H1 (cell line): ENCODE results near the gene PRR35. TPM values are rescaled to one million over a fixed set of nuclear protein-coding genes. Genes with fewer than 3 reads are reported as not detected.

Experiments
- BRCA1 ChIP-seq: IDR thresholded peaks from 2 replicates; pipeline ENCODE4 v1.6.1; 2012; ENCODE audit warnings: low read depth, low read length, improper control_type of control experiment
- CBX5 ChIP-seq: fragments of 300-800, 300-1000 bp; sonication (generic); IDR thresholded peaks from 2 replicates; pipeline ENCODE4 v1.7.1; 2016; ENCODE audit warnings: antibody characterized with exemption, low read length, low read depth
- CHD7 ChIP-seq: fragments of 300-600 bp; sonication (generic); IDR thresholded peaks from 2 replicates; pipeline ENCODE4 v1.7.1; 2012; ENCODE audit warnings: low read length, moderate library complexity, mild to moderate bottlenecking, inconsistent platforms; ENCODE audit not compliant: insufficient replicate concordance
- EP300 ChIP-seq, 2 experiments: IDR thresholded peaks; 1 replicate in 1 of 2; 2 replicates in 1 of 2; pipeline ENCODE4 v1.6.1; 2011 to 2012; ENCODE audit warnings: low read depth in 2 of 2, low read length in 2 of 2, mild to moderate bottlenecking in 2 of 2, borderline replicate concordance in 1 of 2, inconsistent platforms in 1 of 2, moderate library complexity in 1 of 2
- HDAC6 ChIP-seq: IDR thresholded peaks from one replicate; pipeline ENCODE4 v1.7.1; 2012; ENCODE audit warnings: low read depth, mild to moderate bottlenecking, inconsistent platforms, low read length, moderate library complexity
- SIN3A ChIP-seq, 2 experiments: IDR thresholded peaks in 1 of 2; conservative IDR thresholded peaks in 1 of 2; 2 replicates each; pipeline ENCODE4 v1.6.1; 2011 to 2012; ENCODE audit warnings: low read length in 2 of 2, improper control_type of control experiment in 1 of 2, low read depth in 1 of 2, mild to moderate bottlenecking in 1 of 2
- TEAD4 ChIP-seq: IDR thresholded peaks from 2 replicates; pipeline ENCODE4 v1.6.1; 2012; ENCODE audit warnings: low read depth, low read length, inconsistent platforms, mixed read lengths
- USF2 ChIP-seq: IDR thresholded peaks from 2 replicates; pipeline ENCODE4 v1.6.1; 2011; ENCODE audit warnings: low read length, improper control_type of control experiment
- polyA plus RNA-seq, 7 experiments: library from polyadenylated mRNA; depleted of rRNA in 3 of 7; stranded (reverse) in 5 of 7; unstranded in 2 of 7; fragments of >200 nt in 5 of 7; fragments of 200-250 nt in 2 of 7; gene quantifications; 1 replicate in 5 of 7; 2 replicates in 1 of 7; 4 replicates in 1 of 7; pipeline versions ENCODE4 v1.2.1 to v1.2.3, GENCODE V29; 2011 to 2013; ENCODE audit warnings: missing spikeins in 2 of 7, mixed read lengths in 2 of 7
- total RNA-seq: library from RNA; stranded (reverse); fragmentation: NEBNext Ultra II Directional; extraction: Animal tissue kit (Norgen Biotek cat#: 25700); gene quantifications from 2 replicates; pipeline ENCODE4 v1.2.1, GENCODE V29; 2021

Gene PRR35
- total and polyA plus RNA-seq, 2 of the 8 experiments (the other 6 are each of a cell fraction or from before 2014, with no cell fraction given), result 0.38 to 0.50 TPM

- no peak for TF ChIP-seq CHD7
- TF ChIP-seq HDAC6, result no peak
- TF ChIP-seq BRCA1, result no peak
- no peak for TF ChIP-seq EP300 (IDR thresholded peaks at IDR 0.05; ENCODE audit: borderline replicate concordance in 1 of 2, low read depth in 2 of 2, low read length in 2 of 2)
- no peak for TF ChIP-seq USF2
- TF ChIP-seq TEAD4, result no peak
- no peak for TF ChIP-seq SIN3A (conservative IDR thresholded peaks at IDR 0.05 in 1 of 2, IDR thresholded peaks at IDR 0.05 in 1 of 2; ENCODE audit: low read depth in 1 of 2, low read length in 2 of 2)
- no peak for TF ChIP-seq CBX5
Measured at GRCh38 chr16:575354-576196, 15.4 kb downstream of the PRR35 start (continued).
